NCI-H2081 treated with DMSO at 0.1 percent for 48 hours (cell line): ENCODE measurements around the gene TESK2.
"Not testable (repeated sequence)": the region's sequence is repeated elsewhere in the genome, so short reads cannot be mapped to it uniquely, and the experiment has no call there.

Experiments
- DNase-seq: peaks from one replicate; lab custom pipeline; 2025; lab: John Stamatoyannopoulos, UW

The TESK2 gene

GRCh38 chr1:45411510-45411899, 79.5 kb downstream of the TESK2 start:
- DNase-seq = no peak

- DNase-seq = no peak
These were observed 80.0 kb downstream of the TESK2 start for GRCh38 chr1:45410850-45411509.

- DNase-seq = no peak
These were observed 81.7 kb downstream of the TESK2 start for GRCh38 chr1:45409276-45409675.

- no peak for DNase-seq
These were observed 83.2 kb downstream of the TESK2 start for GRCh38 chr1:45407629-45408287.

- no peak for DNase-seq
These were observed 85.3 kb downstream of the TESK2 start for GRCh38 chr1:45405636-45406035.

- DNase-seq = no peak
These were observed 87.2 kb downstream of the TESK2 start for GRCh38 chr1:45403718-45404117.

GRCh38 chr1:45403298-45403697, 87.7 kb downstream of the TESK2 start:
- no peak for DNase-seq

- DNase-seq = no peak
These were observed 89.4 kb downstream of the TESK2 start for GRCh38 chr1:45401524-45401923.

GRCh38 chr1:45400049-45400448, 90.9 kb downstream of the TESK2 start:
- no peak for DNase-seq

GRCh38 chr1:45397285-45397684, 93.7 kb downstream of the TESK2 start:
- DNase-seq = no peak

GRCh38 chr1:45395582-45395981, 95.4 kb downstream of the TESK2 start:
- no peak for DNase-seq

GRCh38 chr1:45395051-45395450, 95.9 kb downstream of the TESK2 start:
- DNase-seq = no peak

GRCh38 chr1:45394342-45394741, 96.6 kb downstream of the TESK2 start:
- no peak for DNase-seq

- DNase-seq = no peak
These were observed 97.2 kb downstream of the TESK2 start for GRCh38 chr1:45393718-45394302.

GRCh38 chr1:45386219-45386618, 104.7 kb downstream of the TESK2 start:
- no peak for DNase-seq

GRCh38 chr1:45385302-45385701, 105.7 kb downstream of the TESK2 start:
- DNase-seq = no peak

GRCh38 chr1:45384213-45384612, 106.8 kb downstream of the TESK2 start:
- not testable (repeated sequence) for DNase-seq

- no peak for DNase-seq
These were observed 107.8 kb downstream of the TESK2 start for GRCh38 chr1:45383191-45383590.

GRCh38 chr1:45381243-45381642, 109.7 kb downstream of the TESK2 start:
- no peak for DNase-seq

GRCh38 chr1:45380730-45381129, 110.2 kb downstream of the TESK2 start:
- no peak for DNase-seq

GRCh38 chr1:45380125-45380524, 110.8 kb downstream of the TESK2 start:
- no peak for DNase-seq

- DNase-seq = no peak
These were observed 111.4 kb downstream of the TESK2 start for GRCh38 chr1:45379524-45379923.

GRCh38 chr1:45378184-45378583, 112.8 kb downstream of the TESK2 start:
- no peak for DNase-seq
